ELR (cell line): ENCODE results near the gene RTTN.

Experiments used
- DNase-seq: peaks from one replicate; pipeline ENCODE4 v3.0.0-alpha.2; 2015; ENCODE audit warnings: low read depth

Gene RTTN

DNA sequence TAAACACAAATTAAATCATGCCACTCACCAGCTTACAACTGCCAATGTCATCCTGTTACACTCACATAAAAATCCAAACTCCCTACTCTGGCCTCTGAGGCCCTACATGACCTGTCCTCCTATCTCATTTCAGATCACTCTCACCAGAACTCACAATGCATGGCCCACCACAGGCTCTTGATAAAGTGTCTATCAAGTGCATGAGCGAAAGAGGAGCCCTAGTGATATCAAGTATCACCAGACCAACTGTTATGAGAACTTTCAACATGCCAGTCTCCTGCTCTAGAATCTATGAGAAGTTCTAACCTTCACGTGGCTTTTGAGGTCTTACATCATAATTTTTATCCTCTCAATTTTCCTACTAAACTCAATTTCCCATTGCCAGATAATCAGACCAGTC, 181.4 kb downstream of the RTTN start:
- no peak for DNase-seq

DNA sequence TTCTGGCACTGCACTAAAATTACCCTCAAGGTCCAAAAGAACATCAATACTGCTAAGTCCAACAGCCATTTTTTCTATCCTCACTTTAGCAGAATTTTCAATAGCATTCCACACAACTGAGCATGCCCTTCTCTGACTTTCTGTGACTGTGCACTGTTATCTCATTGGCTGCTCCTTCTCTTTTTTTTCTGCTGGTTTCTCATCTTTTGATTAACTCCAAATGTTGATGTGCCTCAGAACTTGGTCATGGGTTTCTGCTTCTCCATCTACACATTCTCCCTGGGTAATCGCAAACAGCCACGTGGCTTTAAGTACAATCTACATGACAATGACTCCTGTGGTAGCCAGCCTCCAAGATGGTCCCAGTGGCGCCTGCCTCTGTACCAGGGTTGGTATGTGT, 182.9 kb downstream of the RTTN start:
- DNase-seq: no peak

GRCh38 chr18:70021498-70021897, 184.0 kb downstream of the RTTN start:
- DNase-seq: no peak

DNA sequence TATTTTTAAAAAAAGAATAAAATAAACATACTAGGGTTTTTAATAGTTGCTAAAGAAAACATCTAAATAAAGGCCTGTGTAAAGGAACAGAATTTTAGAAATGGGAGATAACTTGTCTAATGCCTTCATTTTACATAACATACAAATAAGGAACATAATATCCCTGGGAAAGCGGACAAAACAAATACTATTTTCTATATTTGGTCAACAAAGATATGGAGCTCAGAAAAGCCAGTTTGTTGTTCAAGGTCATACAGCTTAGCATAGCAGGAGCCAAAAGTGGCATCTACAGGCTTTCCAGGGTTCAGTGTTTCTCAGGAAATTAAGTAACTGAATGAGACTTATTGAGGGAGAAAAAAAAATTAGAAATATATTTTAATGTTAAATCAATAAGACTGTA, 184.4 kb downstream of the RTTN start:
- DNase-seq: no peak

DNA sequence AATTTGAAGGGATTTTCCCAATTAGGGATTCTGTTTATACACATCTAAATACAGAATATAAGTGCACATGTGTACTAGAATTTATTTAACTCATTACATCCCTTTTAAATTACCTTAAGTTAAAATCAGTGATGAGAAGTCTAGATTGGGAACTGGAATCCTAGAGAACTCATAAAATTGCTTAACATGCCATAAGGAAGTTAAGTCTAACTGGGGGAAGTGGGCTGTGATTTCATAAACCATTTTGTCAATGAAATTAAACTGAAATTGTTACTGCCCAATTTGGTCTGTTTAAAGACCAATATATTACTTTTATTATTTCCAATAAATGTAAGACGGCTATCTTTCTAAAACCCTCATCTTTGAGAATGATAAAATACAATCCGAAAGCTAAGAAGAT, 185.5 kb downstream of the RTTN start:
- no peak for DNase-seq

GRCh38 chr18:70019136-70019535, 186.4 kb downstream of the RTTN start:
- DNase-seq: no peak

- DNase-seq: no peak
Measured at GRCh38 chr18:70015127-70015526, 190.4 kb downstream of the RTTN start.

- DNase-seq: no peak
Measured at GRCh38 chr18:70005580-70005979, 199.9 kb downstream of the RTTN start.

DNA sequence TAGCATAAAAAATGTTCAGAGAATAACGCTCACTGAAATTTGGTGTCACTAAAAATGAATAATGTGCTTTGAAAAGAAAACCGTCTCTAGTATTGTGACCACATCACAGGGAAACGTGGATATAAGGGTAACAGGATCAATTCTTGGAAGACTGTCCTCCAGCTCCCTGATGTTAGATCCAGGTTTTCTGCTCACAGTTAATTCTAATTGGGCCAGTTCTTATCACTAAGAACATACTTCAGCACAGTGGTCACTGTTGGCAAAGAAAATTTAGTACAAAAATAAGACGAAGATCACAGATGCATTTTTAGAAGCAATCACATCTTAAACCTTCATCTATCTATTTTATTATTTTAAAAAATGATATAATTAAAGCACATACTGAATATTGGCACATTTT, 200.8 kb downstream of the RTTN start:
- no peak for DNase-seq

DNA sequence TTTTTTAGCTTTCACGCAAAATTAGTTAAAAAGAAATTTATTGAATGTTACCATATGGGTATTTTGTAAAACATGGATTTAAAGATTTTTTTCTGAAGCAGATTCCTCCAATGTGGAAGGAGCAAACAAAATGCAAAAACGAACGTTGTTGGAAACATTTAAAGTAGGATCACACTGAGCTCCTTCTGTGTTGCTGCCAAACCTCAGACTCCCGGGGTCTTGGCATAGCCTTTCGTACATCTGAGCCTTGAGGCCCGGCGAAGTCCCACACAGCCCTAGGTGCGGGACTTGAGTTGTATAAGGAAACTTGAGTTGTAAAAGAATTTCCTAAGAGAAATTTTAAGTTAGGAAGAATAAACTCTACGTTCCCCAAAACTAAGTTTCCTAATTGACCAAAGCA, 205.8 kb downstream of the RTTN start:
- DNase-seq: no peak

DNA sequence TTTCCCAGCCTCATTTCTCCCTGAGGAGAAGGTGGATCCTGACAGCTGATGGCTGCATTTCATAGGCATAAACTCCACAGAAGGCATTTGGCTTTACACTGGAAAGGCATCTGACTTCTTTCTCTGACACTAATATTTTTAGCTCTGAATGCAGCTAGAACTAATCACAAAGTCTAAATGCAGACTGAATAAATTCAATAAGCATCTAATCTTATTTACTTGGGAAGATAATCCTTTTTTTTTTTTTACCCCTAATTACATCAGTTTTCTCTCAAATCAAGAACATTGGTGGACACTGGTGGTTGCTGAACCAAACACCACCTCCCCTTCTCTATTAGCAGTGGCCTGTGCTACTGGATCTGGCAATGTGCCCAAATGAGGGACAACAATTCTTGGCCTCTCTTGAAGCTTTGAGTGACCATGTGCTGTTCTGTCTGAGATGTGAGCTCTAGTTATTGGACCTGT, 206.9 kb downstream of the RTTN start:
- DNase-seq: no peak

- DNase-seq: no peak
Measured at GRCh38 chr18:69996951-69997798, 208.3 kb downstream of the RTTN start.

DNA sequence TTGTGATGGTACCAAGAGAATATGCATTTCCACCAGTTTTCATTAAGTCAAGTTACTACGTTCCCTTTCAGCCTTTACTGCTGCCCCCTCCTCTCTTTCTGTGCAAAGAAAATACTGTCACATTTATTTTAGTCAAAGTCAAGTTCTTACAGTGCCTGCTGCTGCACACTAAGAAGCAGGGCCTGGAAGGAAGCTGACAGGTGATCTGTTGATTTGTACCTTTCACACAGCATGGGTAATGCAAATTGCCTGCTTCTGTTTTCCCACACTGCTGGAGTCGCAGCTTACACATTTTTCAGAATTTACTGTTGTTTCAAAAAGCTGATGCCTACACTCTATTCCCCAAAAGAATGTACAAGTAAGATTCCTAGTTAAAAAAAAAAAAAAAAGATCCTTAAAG, 209.1 kb downstream of the RTTN start:
- no peak for DNase-seq

GRCh38 chr18:69995774-69996173, 209.7 kb downstream of the RTTN start:
- DNase-seq: no peak

DNA sequence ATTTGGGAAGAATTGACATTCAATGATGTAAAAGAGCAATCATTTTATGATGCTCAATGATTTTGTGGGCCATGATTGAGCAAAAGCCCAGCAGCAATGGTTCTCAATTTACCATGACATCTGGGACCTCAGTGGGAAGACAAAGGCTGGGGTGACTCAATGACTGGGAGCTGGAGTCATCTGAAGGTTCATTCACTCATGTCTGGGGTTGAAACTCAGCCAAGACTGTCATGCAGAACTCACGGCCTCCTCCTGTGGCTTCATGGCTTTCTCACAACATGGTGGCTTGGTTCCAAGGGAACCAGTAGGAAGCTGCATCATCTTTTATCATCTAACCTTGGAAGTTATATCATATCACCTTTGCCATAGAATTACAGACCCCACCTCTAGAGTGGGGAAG, 212.7 kb downstream of the RTTN start:
- peak; percentile 77 for DNase-seq

DNA sequence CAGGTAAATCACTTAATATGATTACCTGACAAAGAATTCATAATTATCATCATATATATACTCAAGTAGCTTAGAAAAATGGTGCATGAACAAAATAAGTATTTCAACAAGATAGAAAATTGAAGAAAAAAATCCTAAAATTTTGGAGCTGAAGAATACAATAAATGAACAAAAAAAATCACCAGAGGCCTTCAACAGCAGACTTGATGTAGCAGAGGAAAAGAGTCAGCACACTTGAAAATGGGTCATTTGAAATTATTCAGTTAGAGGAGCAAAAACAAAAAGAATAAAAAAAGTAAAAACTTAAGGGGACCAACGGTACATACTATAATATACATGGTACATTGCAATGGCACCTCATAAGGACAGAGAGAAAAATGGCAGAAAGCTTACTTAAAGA, 217.6 kb downstream of the RTTN start:
- DNase-seq: no peak

GRCh38 chr18:69985239-69985638, 220.2 kb downstream of the RTTN start:
- DNase-seq: no peak

- DNase-seq: no peak
Measured at GRCh38 chr18:69982417-69982816, 223.1 kb downstream of the RTTN start.

- DNase-seq: no peak
Measured at GRCh38 chr18:69981948-69982347, 223.5 kb downstream of the RTTN start.

DNA sequence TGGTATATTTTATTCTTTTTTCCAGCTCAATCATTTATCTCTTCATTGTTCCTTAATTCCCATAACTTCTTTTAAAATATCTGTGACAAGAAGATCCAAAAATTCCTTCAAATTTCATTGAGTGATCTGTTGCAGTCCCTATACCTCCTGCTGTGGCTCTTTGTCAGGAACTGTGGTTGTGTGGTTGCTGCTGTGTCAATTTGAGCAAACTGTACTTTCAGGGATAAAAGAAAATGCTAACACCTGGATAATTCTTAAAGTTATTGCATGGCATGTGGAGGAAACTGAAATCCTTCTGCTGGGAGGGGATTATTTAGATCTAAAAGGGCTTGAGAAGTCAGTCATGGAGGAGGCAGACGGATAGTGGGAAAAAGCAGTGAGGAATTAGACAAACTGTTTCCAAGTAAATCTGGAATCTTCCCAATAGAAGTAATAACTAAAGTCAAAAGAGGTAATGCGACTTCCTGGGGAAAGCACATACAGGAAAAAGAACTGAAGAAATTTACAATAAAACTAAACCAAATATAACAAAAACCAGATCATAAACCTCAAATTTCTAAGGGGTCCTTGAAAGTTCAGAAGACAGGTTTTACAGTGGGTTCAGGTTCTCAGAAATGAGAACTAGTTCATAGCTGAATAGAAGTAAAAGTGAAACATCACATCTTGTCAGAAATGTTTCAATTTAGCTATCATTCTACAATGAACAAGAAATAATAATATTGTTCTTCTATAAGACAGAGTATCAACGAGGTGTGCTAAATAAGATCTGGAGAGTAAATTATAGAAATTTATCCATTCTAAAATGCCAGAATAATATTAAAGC, 224.3 kb downstream of the RTTN start:
- DNase-seq: no peak

DNA sequence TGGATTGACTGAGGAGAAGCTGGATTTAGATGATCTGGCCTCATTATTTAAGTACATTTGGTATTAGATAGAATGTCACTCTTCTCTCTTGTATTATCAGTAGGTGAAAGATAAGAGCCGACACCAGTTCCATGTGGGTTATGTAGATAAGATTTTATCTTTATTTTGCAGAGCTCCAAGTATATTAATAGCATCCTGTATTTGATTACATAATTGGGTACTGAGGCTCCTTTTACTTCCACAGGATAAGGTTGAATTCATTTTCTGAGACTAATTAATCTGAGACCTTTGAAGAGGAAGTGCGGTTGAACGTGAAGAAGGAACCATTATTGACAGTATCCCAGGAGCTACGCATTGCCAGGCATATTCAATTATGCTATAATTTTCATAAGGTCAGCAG, 225.0 kb downstream of the RTTN start:
- DNase-seq: no peak

- no peak for DNase-seq
Measured at GRCh38 chr18:69978732-69979715, 226.5 kb downstream of the RTTN start.
